WTC11 (cell line): ENCODE data around the gene CFL1. TPM values are rescaled to one million over a fixed set of nuclear protein-coding genes. Genes with fewer than 3 reads are reported as not detected.
"Not testable (repeated sequence)": the region's sequence is repeated elsewhere in the genome, so short reads cannot be mapped to it uniquely, and the experiment has no call there.

Source experiments
- ATAC-seq: fragments of 200-7000 bp; cut with Tn5 transposase; 2 replicates; pipeline ENCODE4 v1.10.0; 2021; ENCODE audit warnings: mild to moderate bottlenecking, moderate library complexity
- CTCF ChIA-PET: fragments of 300-600 bp; sonication (Branson Sonifier 250); formaldehyde crosslinking; loops from one replicate; lab custom pipeline; 2021; ENCODE audit warnings: antibody characterized with exemption; lab: Charles Lee
- POLR2A ChIA-PET: fragments of 350-600 bp; sonication (Branson Sonifier 250); formaldehyde crosslinking; loops from one replicate; lab custom pipeline; 2021; ENCODE audit warnings: antibody characterized with exemption; lab: Charles Lee
- DNase-seq: peaks from one replicate; pipeline ENCODE4 v3.0.0; 2021; ENCODE audit warnings: low spot score
- H3K27ac Mint-ChIP-seq: 2 replicates; pipeline ENCODE4 v1.8.0; 2021; ENCODE audit warnings: mixed read lengths
- H3K27me3 Mint-ChIP-seq: 2 replicates; pipeline ENCODE4 v1.8.0; 2021; ENCODE audit warnings: low read depth, mild to moderate bottlenecking, moderate library complexity, mixed read lengths
- H3K36me3 Mint-ChIP-seq: 2 replicates; pipeline ENCODE4 v1.8.0; 2021; ENCODE audit warnings: mixed read lengths
- H3K4me1 Mint-ChIP-seq: 2 replicates; pipeline ENCODE4 v1.8.0; 2022; ENCODE audit warnings: mixed read lengths
- H3K4me3 Mint-ChIP-seq: 2 replicates; pipeline ENCODE4 v1.8.0; 2021; ENCODE audit warnings: mild to moderate bottlenecking, moderate library complexity, mixed read lengths
- H3K9me3 Mint-ChIP-seq: 2 replicates; pipeline ENCODE4 v1.8.0; 2021; ENCODE audit warnings: mixed read lengths
- AR ChIP-seq: fragments of 250-450 bp; sonication (Bioruptor Pico); IDR thresholded peaks from 2 replicates; pipeline ENCODE4 v1.9.0; 2021; ENCODE audit warnings: mild to moderate bottlenecking
- ATF2 ChIP-seq: sonication (generic); formaldehyde crosslinking; IDR thresholded peaks from 2 replicates; pipeline ENCODE4 v1.8.1; 2022; ENCODE audit warnings: low read depth, missing genetic modification reagents, borderline replicate concordance
- EMX1 ChIP-seq: fragments of 250-450 bp; sonication (Bioruptor Pico); IDR thresholded peaks from 2 replicates; pipeline ENCODE4 v1.8.0; 2021; ENCODE audit warnings: mild to moderate bottlenecking
- ERG ChIP-seq: fragments of 250-450 bp; sonication (Bioruptor Pico); IDR thresholded peaks from 2 replicates; pipeline ENCODE4 v1.8.0; 2021; ENCODE audit warnings: mild to moderate bottlenecking
- IRF1 ChIP-seq: sonication (generic); formaldehyde crosslinking; IDR thresholded peaks from 2 replicates; pipeline ENCODE4 v1.8.0; 2023; ENCODE audit warnings: missing genetic modification reagents
- JAZF1 ChIP-seq: fragments of 250-450 bp; sonication (Bioruptor Pico); IDR thresholded peaks from 2 replicates; pipeline ENCODE4 v1.9.0; 2021; ENCODE audit warnings: moderate library complexity, mild to moderate bottlenecking, inconsistent platforms
- MXD4 ChIP-seq: fragments of 250-450 bp; sonication (Bioruptor Pico); IDR thresholded peaks from 2 replicates; pipeline ENCODE4 v1.8.0; 2021; ENCODE audit warnings: mild to moderate bottlenecking, moderate library complexity, borderline replicate concordance
- NFE2L1 ChIP-seq: sonication (generic); formaldehyde crosslinking; IDR thresholded peaks from 2 replicates; pipeline ENCODE4 v1.8.1; 2023; ENCODE audit warnings: missing genetic modification reagents
- NR2C2 ChIP-seq: sonication (generic); formaldehyde crosslinking; IDR thresholded peaks from 2 replicates; pipeline ENCODE4 v1.8.0; 2022; ENCODE audit warnings: mild to moderate bottlenecking, missing genetic modification reagents
- PRRX2 ChIP-seq: fragments of 250-450 bp; sonication (Bioruptor Pico); IDR thresholded peaks from 2 replicates; pipeline ENCODE4 v1.8.0; 2021; ENCODE audit warnings: mild to moderate bottlenecking
- RELA ChIP-seq: sonication (generic); formaldehyde crosslinking; IDR thresholded peaks from 2 replicates; pipeline ENCODE4 v1.8.1; 2022; ENCODE audit warnings: missing genetic modification reagents, mild to moderate bottlenecking, borderline replicate concordance
- SMAD3 ChIP-seq: sonication (generic); formaldehyde crosslinking; IDR thresholded peaks from 2 replicates; pipeline ENCODE4 v1.8.0; 2022; ENCODE audit warnings: missing genetic modification reagents, mild to moderate bottlenecking, borderline replicate concordance
- SP1 ChIP-seq: sonication (generic); formaldehyde crosslinking; conservative IDR thresholded peaks from 2 replicates; pipeline ENCODE4 v1.8.1; 2022; ENCODE audit warnings: missing genetic modification reagents
- STAT6 ChIP-seq: sonication (generic); formaldehyde crosslinking; conservative IDR thresholded peaks from 2 replicates; pipeline ENCODE4 v1.8.1; 2023; ENCODE audit warnings: mild to moderate bottlenecking, low read depth, missing genetic modification reagents, moderate library complexity
- ZMAT4 ChIP-seq: fragments of 250-450 bp; sonication (Bioruptor Pico); IDR thresholded peaks from 2 replicates; pipeline ENCODE4 v1.9.0; 2021; ENCODE audit warnings: mild to moderate bottlenecking
- ZNF396 ChIP-seq: fragments of 250-450 bp; sonication (Bioruptor Pico); IDR thresholded peaks from 2 replicates; pipeline ENCODE4 v1.8.0; 2021; ENCODE audit warnings: mild to moderate bottlenecking, moderate library complexity, borderline replicate concordance
- total RNA-seq: library from RNA; stranded (reverse); gene quantifications from 3 replicates; pipeline ENCODE4 v1.2.3, GENCODE V29; 2021

The CFL1 gene
- total RNA-seq, 1 experiment from 2014 or later, result 1,073 TPM

- peak; percentile 84 for TF ChIP-seq IRF1
- peak; percentile 99 for TF ChIP-seq SP1 (CRISPR knock-in tag)
- TF ChIP-seq SMAD3 (CRISPR knock-in tag), result peak; percentile 89
- peak; percentile 53; the same call in 1 of the 2 replicates for TF ChIP-seq NR2C2
- TF ChIP-seq MXD4 (CRISPR knock-in tag), result no peak
These were observed 24.5 kb downstream of the CFL1 start, which contains the start of gene SNX32 (continued) for GRCh38 chr11:65833297-65834030.

GRCh38 chr11:65832231-65832630 is 25.7 kb downstream of the CFL1 start:
- ChIA-PET POLR2A (interaction anchor here (1.1 to 2.4 kb wide), 3 partner anchors 13 to 28 kb away, joined by 3 to 16 read pairs (median 4); partner anchors contain the start of gene MUS81), CTCF (interaction anchor here (0.9 to 4.1 kb wide), 10 partner anchors 11 to 120 kb away, joined by 3 to 35 read pairs (median 8); partner anchors contain the start of genes FIBP, KAT5 and MUS81)
- not testable (repeated sequence) for DNase-seq, H3K9me3 Mint-ChIP-seq, ATAC-seq, H3K4me1 Mint-ChIP-seq, H3K36me3 Mint-ChIP-seq, H3K27ac Mint-ChIP-seq
- H3K4me3 Mint-ChIP-seq, result peak overlapping the region; percentile 12
- peaks cover 19% of the 10 kb centered on the region for H3K27me3 Mint-ChIP-seq

GRCh38 chr11:65829459-65829858 is 28.5 kb downstream of the CFL1 start:
- Mint-ChIP-seq H3K9me3 (peaks cover 5% of the 10 kb centered on the region; the same call in 1 of the 2 replicates), H3K4me3 (no peak overlapping the region), H3K27me3 (peaks cover 19% of the 10 kb centered on the region), H3K4me1 (peaks cover 10% of the 10 kb centered on the region), H3K27ac (0 out of 2 replicates have a peak overlapping the region, but pooled peaks have one; percentile 21), H3K36me3 (no peaks in the 10 kb centered on the region)
- TF ChIP-seq ERG (CRISPR knock-in tag), result no peak
- no peak for TF ChIP-seq ZNF396
- no peak for TF ChIP-seq NFE2L1 (CRISPR knock-in tag)
- TF ChIP-seq STAT6 (CRISPR knock-in tag), result no peak
- TF ChIP-seq ZMAT4 (CRISPR knock-in tag), result no peak
- TF ChIP-seq PRRX2, result no peak
- no peak for TF ChIP-seq RELA (CRISPR knock-in tag)
- no peak for TF ChIP-seq JAZF1
- no peak for TF ChIP-seq ATF2 (CRISPR knock-in tag)
- TF ChIP-seq EMX1 (CRISPR knock-in tag), result no peak
- TF ChIP-seq AR, result no peak
- POLR2A ChIA-PET, result interaction anchor here (1.0 kb wide), 1 partner anchor 17 kb away, joined by 3 read pairs; no protein-coding TSS in a partner anchor
- CTCF ChIA-PET, result interaction anchor here (1.1 to 4.7 kb wide), 3 partner anchors 49 to 85 kb away, joined by 3 to 36 read pairs (median 7); partner anchors contain the start of gene AP5B1
- DNase-seq (no peak), ATAC-seq (no peak)
